HG03558 (cell line): ENCODE results near the gene NDUFB3.
"Not testable (repeated sequence)": the region's sequence is repeated elsewhere in the genome, so short reads cannot be mapped to it uniquely, and the experiment has no call there.

Source experiments
- ATAC-seq: cut with Tn5 transposase; IDR thresholded peaks from one replicate; pipeline ENCODE4 v1.9.1; 2021; ENCODE audit warnings: moderate number of reproducible peaks; ENCODE audit not compliant: unreplicated experiment; ENCODE audit errors: extremely low read depth

The NDUFB3 gene

DNA sequence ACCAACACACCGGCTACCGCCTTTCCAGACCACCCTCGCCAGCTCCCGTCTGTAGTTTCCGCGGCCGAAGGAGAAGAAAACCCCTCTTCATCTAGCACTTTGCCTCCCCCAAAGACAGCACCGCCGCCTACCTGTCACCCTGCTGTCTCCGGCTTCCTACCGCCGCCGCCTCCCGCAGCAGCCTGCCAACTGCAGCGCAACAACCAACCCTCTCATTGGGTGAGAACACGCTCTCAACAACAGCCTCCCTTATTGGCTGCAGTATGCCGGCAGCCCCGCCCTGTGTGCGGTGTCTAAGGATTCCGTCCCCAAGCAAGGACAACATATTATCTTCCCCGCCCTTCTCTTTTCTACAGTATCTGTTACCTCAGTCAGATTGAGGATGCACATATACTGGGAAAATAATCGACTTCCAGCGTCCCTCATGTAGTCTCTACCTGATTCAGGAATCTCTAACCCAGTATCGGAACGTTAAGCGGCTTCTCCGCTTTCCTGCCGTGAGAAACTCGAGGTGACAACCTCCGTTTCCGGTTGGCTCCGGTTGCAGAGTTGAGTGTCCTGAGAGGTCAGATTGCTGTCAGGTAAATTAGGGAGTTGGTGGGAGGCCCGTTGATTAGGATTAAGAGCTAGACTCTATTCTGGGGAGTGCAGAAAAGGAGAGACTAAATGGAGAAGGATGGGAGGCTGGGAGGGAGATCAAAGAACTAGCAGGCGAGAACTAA, at the start of gene NDUFB3, which contains the start of gene HYCC2:
NDUFB3 (plus strand) TSS at position 523 of the 722 bp plus-strand sequence. CDS start 6,882 bp downstream, outside the sequence.
HYCC2 (minus strand) TSS at position 193 of the 722 bp plus-strand sequence. CDS start 47,662 bp downstream, outside the sequence.
- ATAC-seq: peak; percentile 94

DNA sequence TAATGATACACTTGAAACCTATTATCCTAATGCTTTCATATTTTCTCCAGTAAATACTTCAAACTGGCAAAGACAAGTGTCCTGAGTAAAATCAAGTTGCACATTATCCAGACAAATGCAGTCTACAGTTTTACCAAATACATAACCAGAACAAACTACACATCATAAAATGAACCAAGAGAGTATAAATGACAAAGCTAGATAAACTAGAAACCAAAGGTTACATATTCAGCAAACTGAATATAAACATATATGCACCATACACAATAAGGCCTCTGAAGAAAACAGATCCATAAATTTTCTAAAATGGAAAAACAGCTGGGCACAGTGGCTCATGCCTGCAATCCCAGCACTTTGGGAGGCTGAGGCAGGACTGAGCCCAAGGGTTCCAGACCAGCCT, 47.3 kb upstream of the NDUFB3 start:
- no peak for ATAC-seq

DNA sequence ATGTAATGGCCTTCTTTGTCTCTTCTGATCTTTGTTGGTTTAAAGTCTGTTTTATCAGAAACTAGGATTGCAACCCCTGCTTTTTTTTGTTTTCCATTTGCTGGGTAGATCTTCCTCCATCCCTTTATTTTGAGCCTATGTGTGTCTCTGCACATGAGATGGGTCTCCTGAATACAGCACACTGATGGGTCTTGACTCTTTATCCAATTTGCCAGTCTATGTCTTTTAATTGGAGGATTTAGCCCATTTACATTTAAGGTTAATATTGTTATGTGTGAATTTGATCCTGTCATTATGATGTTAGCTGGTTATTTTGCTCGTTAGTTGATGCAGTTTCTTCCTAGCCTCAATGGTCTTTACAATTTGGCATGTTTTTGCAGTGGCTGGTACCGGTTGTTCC, 37.4 kb upstream of the NDUFB3 start:
- ATAC-seq: not testable (repeated sequence)

DNA sequence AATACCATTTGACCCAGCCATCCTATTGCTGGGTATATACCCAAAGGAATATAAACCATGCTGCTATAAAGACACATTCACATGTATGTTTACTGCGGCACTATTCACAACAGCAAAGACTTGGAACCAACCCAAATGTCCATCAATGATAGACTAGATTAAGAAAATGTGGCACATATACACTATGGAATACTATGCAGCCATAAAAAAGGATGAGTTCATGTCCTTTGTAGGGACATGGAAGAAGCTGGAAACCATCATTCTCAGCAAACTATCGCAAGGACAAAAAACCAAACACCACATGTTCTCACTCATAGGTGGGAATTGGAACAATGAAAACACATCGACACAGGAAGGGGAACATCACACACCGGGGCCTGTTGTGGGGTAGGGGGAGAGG, 33.4 kb upstream of the NDUFB3 start:
- ATAC-seq: not testable (repeated sequence)

GRCh38 chr2:201038855-201039254, 32.9 kb upstream of the NDUFB3 start:
- no peak for ATAC-seq

DNA sequence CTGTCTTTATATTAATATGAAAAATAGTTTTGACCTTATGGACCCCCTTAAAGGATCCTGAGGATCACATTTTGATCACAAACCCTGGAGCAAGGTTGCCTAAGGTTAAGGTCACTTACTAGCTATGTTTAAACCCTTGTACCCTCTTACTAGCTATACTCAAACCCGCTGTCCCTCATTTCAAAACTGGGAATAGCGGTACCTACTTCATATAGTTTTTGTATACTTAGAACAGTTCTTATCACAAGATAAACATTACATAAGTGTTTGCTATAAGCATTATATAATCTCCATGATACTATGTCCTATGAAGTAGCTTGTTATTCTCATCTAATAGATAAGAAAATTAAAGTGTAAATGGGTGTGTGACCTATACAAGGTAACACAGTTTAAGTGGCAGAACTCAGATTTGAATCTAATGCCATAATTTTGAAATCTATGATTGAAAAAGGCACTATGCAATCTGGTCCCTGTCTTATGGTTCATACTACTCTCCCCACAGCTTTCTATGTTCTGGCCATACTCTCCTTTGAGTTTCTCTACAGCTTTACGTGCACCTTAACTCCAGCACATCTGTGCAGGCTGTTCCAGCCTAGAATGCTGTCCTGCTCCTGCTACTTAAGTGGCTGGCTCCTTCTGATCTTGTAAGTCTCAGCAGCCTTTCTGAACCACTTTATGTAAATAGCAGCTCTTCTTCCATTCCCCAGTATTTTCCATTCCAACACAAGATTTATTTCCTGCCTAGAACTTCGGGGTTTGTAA, 30.8 kb upstream of the NDUFB3 start:
- ATAC-seq: no peak

DNA sequence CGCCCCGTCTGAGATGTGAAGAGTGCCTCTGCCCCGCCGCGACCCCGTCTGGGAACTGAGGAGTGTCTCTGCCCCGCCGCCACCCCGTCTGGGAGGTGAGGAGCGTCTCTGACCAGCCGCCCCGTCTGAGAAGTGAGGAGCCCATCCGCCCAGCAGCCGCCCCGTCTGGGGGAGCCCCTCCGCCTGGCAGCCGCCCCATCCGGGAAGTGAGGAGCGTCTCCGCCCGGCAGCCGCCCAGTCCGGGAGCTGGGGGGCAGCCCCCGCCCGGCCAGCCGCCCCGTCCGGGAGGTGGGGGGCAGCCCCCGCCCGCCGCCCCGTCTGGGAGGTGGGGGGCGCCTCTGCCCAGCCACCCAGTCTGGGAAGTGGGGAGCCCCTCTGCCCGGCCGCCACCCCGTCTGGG, 29.4 kb upstream of the NDUFB3 start:
- not testable (repeated sequence) for ATAC-seq

DNA sequence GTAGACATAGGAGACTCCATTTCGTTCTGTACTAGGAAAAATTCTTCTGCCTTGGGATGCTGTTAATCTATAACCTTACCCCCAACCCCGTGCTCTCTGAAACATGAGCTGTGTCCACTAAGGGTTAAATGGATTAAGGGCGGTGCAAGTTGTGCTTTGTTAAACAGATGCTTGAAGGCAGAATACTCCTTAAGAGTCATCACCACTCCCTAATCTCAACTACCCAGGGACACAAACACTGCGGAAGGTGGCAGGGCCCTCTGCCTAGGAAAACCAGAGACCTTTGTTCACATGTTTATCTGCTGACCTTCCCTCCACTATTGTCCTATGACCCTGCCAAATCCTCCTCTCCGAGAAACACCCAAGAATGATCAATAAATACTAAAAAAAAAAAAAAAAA, 28.8 kb upstream of the NDUFB3 start:
- ATAC-seq: not testable (repeated sequence)

- ATAC-seq: no peak
Measured at GRCh38 chr2:201046881-201047280, 24.9 kb upstream of the NDUFB3 start.

DNA sequence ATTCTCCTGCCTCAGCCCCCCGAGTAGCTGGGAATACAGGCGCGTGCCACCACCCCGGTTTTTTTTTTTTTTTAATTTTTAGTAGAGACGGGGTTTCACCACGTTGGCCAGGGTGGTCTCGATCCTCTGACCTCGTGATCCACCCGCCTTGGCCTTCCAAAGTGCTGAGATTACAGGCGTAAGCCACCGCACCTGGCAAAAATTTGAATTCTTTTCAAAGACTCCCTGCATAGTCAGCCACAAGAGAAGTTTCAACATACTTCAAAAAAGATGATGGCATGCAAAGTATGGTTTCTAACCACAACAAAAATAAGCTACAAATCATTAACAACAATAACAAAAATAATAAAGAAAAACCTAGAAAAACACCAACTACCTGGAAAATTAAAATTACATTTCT, 22.3 kb upstream of the NDUFB3 start:
- ATAC-seq: no peak

DNA sequence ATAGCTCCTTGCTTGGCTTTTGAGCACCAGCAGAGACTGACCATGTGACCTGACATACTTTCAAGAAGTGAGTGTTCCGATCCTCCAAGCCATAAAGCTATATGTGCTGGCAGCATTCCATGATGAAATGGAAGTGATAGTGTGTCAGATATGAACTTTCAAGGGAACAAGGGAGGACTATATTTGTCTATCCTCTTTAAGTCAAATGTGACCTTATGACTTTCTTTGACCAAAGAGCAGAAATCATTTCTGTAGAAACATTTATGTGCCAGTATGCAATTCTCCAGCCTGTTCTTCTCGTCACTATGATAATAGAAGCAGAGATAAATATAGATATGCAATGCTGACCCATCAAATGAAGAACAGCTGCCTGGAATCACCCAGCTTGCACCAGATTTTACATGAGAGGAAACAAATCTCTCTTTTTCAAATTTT, 14.7 kb upstream of the NDUFB3 start:
- ATAC-seq: no peak

- ATAC-seq: no peak
Measured at GRCh38 chr2:201057715-201058248, 14.0 kb upstream of the NDUFB3 start.

GRCh38 chr2:201058914-201059313, 12.9 kb upstream of the NDUFB3 start:
- no peak for ATAC-seq

DNA sequence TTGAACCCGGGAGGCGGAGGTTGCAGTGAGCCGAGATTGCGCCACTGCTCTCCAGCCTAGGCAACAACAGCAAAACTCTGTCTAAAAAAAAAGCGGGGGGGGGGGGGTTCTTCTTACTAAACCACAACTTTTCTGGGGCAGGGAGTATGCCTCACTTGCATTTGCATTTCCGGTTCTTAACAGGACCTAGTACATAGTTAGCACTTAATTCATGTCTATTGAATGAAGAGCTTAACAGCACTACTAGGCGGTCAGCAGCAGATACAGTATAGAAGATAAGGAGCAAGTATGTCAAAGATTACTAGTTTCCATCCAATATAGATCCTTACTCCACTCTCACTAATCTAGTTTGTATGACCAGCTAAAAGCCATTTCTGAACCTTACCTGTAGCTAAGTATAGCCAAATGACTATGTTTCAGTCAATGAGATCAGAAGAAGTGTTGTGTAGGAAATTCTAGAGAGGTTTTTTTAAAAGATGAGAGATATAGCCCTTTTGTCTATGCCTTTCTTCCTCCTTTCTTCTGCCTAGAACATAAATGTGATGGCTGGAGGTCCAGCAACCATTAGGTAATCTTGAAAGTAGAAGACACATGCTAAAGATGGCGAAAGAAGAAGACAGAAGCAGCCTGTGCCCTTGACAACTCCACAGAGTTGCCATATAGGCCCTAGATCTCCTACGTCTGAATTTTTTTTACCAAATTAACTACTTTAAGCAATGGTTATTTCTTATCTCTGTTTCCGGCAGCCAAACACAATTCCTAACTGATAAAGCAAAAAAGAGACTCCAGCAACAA, 11.6 kb upstream of the NDUFB3 start:
- ATAC-seq: no peak

GRCh38 chr2:201063516-201063915, 8.3 kb upstream of the NDUFB3 start:
- ATAC-seq: not testable (repeated sequence)

DNA sequence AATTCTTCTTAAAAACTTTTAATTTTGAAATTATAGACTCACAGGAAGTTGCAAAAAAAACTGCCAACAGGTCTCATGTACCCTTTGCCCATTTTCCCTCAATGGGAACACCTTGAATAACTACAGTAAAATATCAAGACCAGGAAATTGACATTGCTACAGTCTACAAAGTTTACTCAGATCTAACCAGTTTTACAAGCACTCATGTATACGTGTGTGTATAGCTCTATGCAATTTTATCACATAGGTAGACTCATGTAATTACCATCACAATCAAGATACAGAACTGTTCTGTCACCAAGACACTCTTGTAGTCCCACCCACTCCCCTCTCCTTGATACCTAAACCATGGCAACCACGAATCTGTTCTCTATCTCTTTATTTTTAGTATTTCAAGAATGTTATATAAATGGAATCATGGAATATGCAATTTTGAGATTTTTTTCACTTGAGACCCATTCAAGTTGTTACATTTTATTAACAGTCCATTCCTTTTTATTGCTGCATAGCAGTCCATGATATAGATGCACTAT, 6.9 kb upstream of the NDUFB3 start:
- ATAC-seq: no peak

DNA sequence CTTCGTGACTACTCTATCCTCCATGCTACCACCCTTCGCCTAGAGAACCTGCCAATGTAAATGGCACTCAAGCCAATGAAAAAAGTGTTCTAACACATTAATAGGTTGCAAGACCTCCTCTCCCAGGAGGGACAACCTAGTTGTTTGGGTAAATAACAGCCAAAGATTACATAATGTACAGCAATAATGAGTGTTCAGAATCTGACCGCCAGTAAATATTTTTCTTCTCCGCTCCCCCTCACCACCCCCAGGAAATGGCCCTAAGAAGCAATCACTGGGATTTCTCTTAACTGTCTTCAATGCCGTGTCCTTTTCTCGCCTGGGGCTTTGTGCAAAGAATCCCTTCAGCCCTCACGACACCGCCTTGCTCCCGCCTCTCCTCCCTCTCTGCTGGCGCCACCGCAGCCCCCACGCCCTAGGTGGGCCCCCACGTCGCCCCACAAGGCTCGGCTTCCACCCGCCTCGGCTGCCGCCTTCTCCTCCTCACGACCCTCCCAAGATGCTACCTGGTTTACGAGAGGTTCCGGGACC, 788 bp upstream of the NDUFB3 start:
- ATAC-seq: no peak

DNA sequence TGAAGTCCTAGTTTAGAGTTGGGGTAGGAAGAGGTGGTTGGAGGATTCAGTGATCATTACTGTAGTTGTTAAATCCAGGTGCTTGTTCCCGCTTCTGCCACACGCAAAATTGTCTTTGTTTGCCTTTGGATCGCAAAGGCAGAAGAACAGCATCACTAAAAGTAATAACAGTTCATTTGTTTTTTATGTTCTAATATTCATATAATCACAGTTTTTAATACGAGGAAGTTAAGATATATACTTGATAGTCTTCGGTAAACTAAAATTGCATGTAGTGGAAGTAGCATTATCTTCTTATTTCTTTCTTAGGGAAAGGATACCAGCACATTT, 365 bp downstream of the NDUFB3 start:
- no peak for ATAC-seq

DNA sequence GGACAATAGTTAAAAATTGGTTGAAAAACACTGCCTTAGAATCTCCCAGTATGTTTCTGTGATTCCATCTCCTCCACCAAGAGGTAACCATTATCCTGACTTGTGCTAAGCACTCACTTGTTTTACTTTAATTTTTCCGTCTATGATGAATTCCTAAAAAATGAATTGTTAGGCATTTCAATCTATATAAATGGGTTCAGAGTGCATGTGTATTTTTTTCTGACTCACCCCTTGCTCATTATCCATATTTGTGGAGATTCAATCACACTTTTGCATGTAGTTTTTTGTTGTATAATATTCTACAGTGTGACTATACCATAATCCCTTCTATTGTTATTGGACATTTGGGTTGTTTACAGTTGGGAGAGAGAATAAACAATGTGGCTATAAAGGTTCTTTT, 1.3 kb downstream of the NDUFB3 start:
- ATAC-seq: no peak

DNA sequence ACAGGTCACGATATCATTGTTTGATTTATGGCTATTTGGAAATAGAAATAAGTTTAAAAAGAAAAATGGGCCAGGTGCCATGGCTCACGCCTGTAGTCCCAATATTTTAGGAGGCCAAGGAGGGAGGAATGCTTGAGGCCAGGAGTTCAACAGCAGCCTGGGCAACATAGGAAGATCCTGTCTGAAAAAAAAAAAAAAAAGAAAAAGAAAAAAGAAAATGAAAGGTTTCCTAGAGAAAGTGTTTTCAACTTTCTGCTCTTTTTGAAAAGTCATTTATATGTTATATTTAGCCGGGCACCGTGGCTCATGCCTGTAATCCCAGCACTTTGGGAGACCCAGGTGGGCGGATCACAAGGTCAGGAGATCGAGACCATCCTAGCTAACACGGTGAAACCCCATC, 3.2 kb downstream of the NDUFB3 start:
- no peak for ATAC-seq
